GM10266 (cell line): ENCODE results near the gene ATM.
A peak's percentile ranks its signal among the peaks of the same experiment; 100 is the strongest.

Experiments
- DNase-seq: peaks from one replicate; pipeline ENCODE4 v3.0.0; 2012; ENCODE audit errors: extremely low spot score
- CTCF ChIP-seq: IDR thresholded peaks from 2 replicates; pipeline ENCODE4 v1.5.1; 2012; ENCODE audit warnings: mild to moderate bottlenecking, low read depth; ENCODE audit not compliant: control insufficient read depth, insufficient read depth; ENCODE audit errors: missing control alignments

ATM gene

GRCh38 chr11:108222574-108223347 is at the start of gene ATM, which contains the start of gene NPAT:
TSS of gene ATM (plus strand) at chr11:108223067. CDS start at chr11:108227625, 4,558 bp downstream.
TSS of gene NPAT (minus strand) at chr11:108222638. CDS start at chr11:108222536, 102 bp downstream.
- TF ChIP-seq CTCF = peak; percentile 92
- peak; percentile 86 for DNase-seq

GRCh38 chr11:108177570-108177969 is 45.3 kb upstream of the ATM start:
- DNase-seq = no peak
- TF ChIP-seq CTCF = no peak

- TF ChIP-seq CTCF = no peak
Measured at GRCh38 chr11:108193725-108194124, 29.1 kb upstream of the ATM start.

GRCh38 chr11:108196901-108197300 is 26.0 kb upstream of the ATM start:
- TF ChIP-seq CTCF = no peak

More at GRCh38 chr11:108193725-108194124, 29.1 kb upstream of the ATM start:
- DNase-seq = no peak

GRCh38 chr11:108197351-108197750 is 25.5 kb upstream of the ATM start:
- no peak for TF ChIP-seq CTCF
- peak; percentile 14 for DNase-seq

More at GRCh38 chr11:108196901-108197300, 26.0 kb upstream of the ATM start:
- DNase-seq = peak; percentile 41

- TF ChIP-seq CTCF = no peak
- DNase-seq = no peak
Measured at GRCh38 chr11:108198833-108199232, 24.0 kb upstream of the ATM start.
